PFSK-1 (cell line): ENCODE measurements around the gene TMEM61.

Experiments
- FOXP2 ChIP-seq: optimal IDR thresholded peaks from 2 replicates; pipeline ENCODE3; 2011; ENCODE audit warnings: borderline replicate concordance, control low read depth, inconsistent platforms; ENCODE audit not compliant: insufficient read depth; ENCODE audit errors: extremely low read length, extremely low read depth
- POLR2AphosphoS5 ChIP-seq: IDR thresholded peaks from 2 replicates; pipeline ENCODE4 v1.6.1; 2012; ENCODE audit warnings: low read depth, mild to moderate bottlenecking, control low read depth, low read length, moderate library complexity
- REST ChIP-seq, 2 experiments: IDR thresholded peaks; 2 replicates each; pipeline versions ENCODE4 v1.6.1 to v1.8.0; 2011 to 2012; ENCODE audit warnings: low read depth in 2 of 2, low read length in 2 of 2, control low read depth in 1 of 2, inconsistent platforms in 1 of 2, mild to moderate bottlenecking in 1 of 2, moderate library complexity in 1 of 2; ENCODE audit not compliant: insufficient read depth in 1 of 2
- SIN3A ChIP-seq: IDR thresholded peaks from 2 replicates; pipeline ENCODE4 v1.6.1; 2012; ENCODE audit warnings: mild to moderate bottlenecking, low read length, moderate library complexity, borderline replicate concordance; ENCODE audit not compliant: insufficient read depth
- TAF1 ChIP-seq: IDR thresholded peaks from 2 replicates; pipeline ENCODE4 v1.6.1; 2012; ENCODE audit warnings: low read length, control low read depth, borderline replicate concordance; ENCODE audit not compliant: insufficient read depth

TMEM61 gene

GRCh38 chr1:54998100-54998499 is 17.7 kb downstream of the TMEM61 start:
- no peak for TF ChIP-seq FOXP2
- no peak for TF ChIP-seq TAF1
- TF ChIP-seq POLR2AphosphoS5 = no peak
- TF ChIP-seq REST (IDR thresholded peaks at IDR 0.05; ENCODE audit: insufficient read depth in 1 of 2, low read depth in 2 of 2, low read length in 2 of 2) = no peak
- TF ChIP-seq SIN3A = no peak

GRCh38 chr1:54998677-54999076 is 18.2 kb downstream of the TMEM61 start, which contains the start of gene BSND:
TSS of gene BSND (plus strand) at chr1:54998933. CDS start at chr1:54999187, 254 bp downstream.
- TF ChIP-seq TAF1 = no peak
- no peak for TF ChIP-seq POLR2AphosphoS5
- TF ChIP-seq REST (IDR thresholded peaks at IDR 0.05; ENCODE audit: insufficient read depth in 1 of 2, low read depth in 2 of 2, low read length in 2 of 2) = no peak
- TF ChIP-seq SIN3A = no peak
- TF ChIP-seq FOXP2 = no peak

GRCh38 chr1:55000110-55001085 is 20.0 kb downstream of the TMEM61 start:
- TF ChIP-seq POLR2AphosphoS5 (no peak), SIN3A (no peak), REST (IDR thresholded peaks at IDR 0.05; ENCODE audit: insufficient read depth in 1 of 2, low read depth in 2 of 2, low read length in 2 of 2) (no peak), FOXP2 (no peak), TAF1 (no peak)

- no peak for TF ChIP-seq REST (IDR thresholded peaks at IDR 0.05; ENCODE audit: insufficient read depth in 1 of 2, low read depth in 2 of 2, low read length in 2 of 2)
- TF ChIP-seq TAF1 = no peak
- no peak for TF ChIP-seq SIN3A
- no peak for TF ChIP-seq POLR2AphosphoS5
- TF ChIP-seq FOXP2 = no peak
These were observed 20.9 kb downstream of the TMEM61 start for GRCh38 chr1:55001311-55001710.

GRCh38 chr1:55002686-55003085 is 22.3 kb downstream of the TMEM61 start:
- TF ChIP-seq SIN3A (no peak), FOXP2 (no peak), REST (IDR thresholded peaks at IDR 0.05; ENCODE audit: insufficient read depth in 1 of 2, low read depth in 2 of 2, low read length in 2 of 2) (no peak), TAF1 (no peak), POLR2AphosphoS5 (no peak)
